CD4-positive, alpha-beta memory T cell (primary cell): Measurements from ENCODE around the gene PIGX. TPM values are rescaled to one million over a fixed set of nuclear protein-coding genes. Genes with fewer than 3 reads are reported as not detected.

Experiments
- CTCF ChIA-PET: fragments of 350-600 bp; sonication (Branson Sonifier 250); formaldehyde crosslinking; loops from one replicate; lab custom pipeline; 2021; ENCODE audit warnings: inconsistent platforms; ENCODE audit not compliant: partially characterized antibody; lab: Charles Lee
- POLR2A ChIA-PET: fragments of 350-600 bp; sonication (Branson Sonifier 250); formaldehyde crosslinking; loops from one replicate; lab custom pipeline; 2021; ENCODE audit not compliant: partially characterized antibody; lab: Charles Lee
- DNase-seq, 5 donors: peaks; one replicate each; pipeline versions ENCODE4 v3.0.0 to v3.0.0-alpha.2; 2020 to 2022; ENCODE audit warnings: mixed read lengths in 1 of 5
- H3K27ac ChIP-seq: one replicate; pipeline ENCODE4 v1.7.0; 2013; ENCODE audit warnings: low read depth, low read length
- H3K27me3 ChIP-seq: 2 replicates; pipeline ENCODE4 v1.7.0; 2013; ENCODE audit warnings: mild to moderate bottlenecking, low read length, moderate library complexity; ENCODE audit not compliant: insufficient read depth
- H3K36me3 ChIP-seq: 2 replicates; pipeline ENCODE4 v1.7.0; 2013; ENCODE audit warnings: mild to moderate bottlenecking, low read length, moderate library complexity; ENCODE audit not compliant: insufficient read depth
- H3K4me1 ChIP-seq: 2 replicates; pipeline ENCODE4 v1.7.0; 2013; ENCODE audit warnings: mild to moderate bottlenecking, low read length, moderate library complexity; ENCODE audit not compliant: insufficient read depth
- H3K4me3 ChIP-seq, 2 donors: one replicate each; pipeline ENCODE4 v1.7.0; 2013; ENCODE audit warnings: low read length in 2 of 2, mild to moderate bottlenecking in 1 of 2
- H3K9me3 ChIP-seq, 2 donors: one replicate each; pipeline ENCODE4 v1.7.0; 2013; ENCODE audit warnings: low read length in 2 of 2, control low read depth in 1 of 2; ENCODE audit not compliant: control insufficient read depth in 1 of 2
- H3K27ac Mint-ChIP-seq, 7 donors: one replicate each; pipeline ENCODE4 v1.8.0; 2020 to 2021; ENCODE audit warnings: mixed read lengths in 7 of 7, mild to moderate bottlenecking in 6 of 7, inconsistent platforms in 3 of 7, moderate library complexity in 3 of 7
- H3K27me3 Mint-ChIP-seq, 2 donors: one replicate each; pipeline ENCODE4 v1.8.0; 2020 to 2021; ENCODE audit warnings: mixed read lengths in 2 of 2
- H3K36me3 Mint-ChIP-seq, 2 donors: one replicate each; pipeline ENCODE4 v1.8.0; 2020 to 2021; ENCODE audit warnings: mixed read lengths in 2 of 2, inconsistent platforms in 1 of 2, mild to moderate bottlenecking in 1 of 2
- H3K4me1 Mint-ChIP-seq, 4 donors: one replicate each; pipeline ENCODE4 v1.8.0; 2020 to 2021; ENCODE audit warnings: mixed read lengths in 4 of 4, mild to moderate bottlenecking in 1 of 4
- H3K4me3 Mint-ChIP-seq, 8 donors: one replicate each; pipeline ENCODE4 v1.8.0; 2020 to 2021; ENCODE audit warnings: mixed read lengths in 8 of 8, mild to moderate bottlenecking in 7 of 8, moderate library complexity in 6 of 8, inconsistent platforms in 3 of 8
- H3K9me3 Mint-ChIP-seq, 8 donors: one replicate each; pipeline ENCODE4 v1.8.0; 2020 to 2021; ENCODE audit warnings: mixed read lengths in 8 of 8, mild to moderate bottlenecking in 5 of 8, inconsistent platforms in 3 of 8, moderate library complexity in 1 of 8
- intact Hi-C: fragments of 100-400 bp; cut with micrococcal nuclease; formaldehyde crosslinking; loops from one replicate; pipeline ENCODE4 v1.15.1; 2023
- polyA plus RNA-seq, 2 donors: library from polyadenylated mRNA; unstranded; fragments of 300-500 nt; fragmentation: Illumina TruSeq; gene quantifications; one replicate each; pipeline ENCODE4 v1.2.3, GENCODE V29; 2021
- total RNA-seq, 2 experiments: library from RNA; stranded (reverse); gene quantifications; one replicate each; pipeline ENCODE4 v1.2.3, GENCODE V29; 2021

PIGX gene
- total and polyA plus RNA-seq, 4 experiments from 2014 or later, result 19.1 to 37.4 (median 28.9) TPM

DNA sequence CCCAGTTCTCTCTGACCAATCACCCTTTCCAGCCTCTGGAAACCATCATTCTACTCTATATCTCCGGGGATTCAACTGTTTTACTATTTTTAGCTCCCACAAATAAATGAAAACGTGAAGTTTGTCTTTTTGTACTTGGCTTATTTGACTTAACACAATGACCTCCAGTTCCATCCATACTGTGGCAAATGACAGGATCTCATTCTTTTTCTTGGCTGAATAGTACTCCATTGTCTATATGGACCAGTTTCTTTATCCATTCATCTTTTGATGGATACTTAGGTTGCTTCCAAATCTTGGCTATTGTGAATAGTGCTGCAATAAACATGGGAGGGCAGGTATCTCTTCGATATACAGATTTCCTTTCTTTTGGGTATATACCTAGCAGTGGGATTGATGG lies 38.5 kb upstream of the PIGX start:
- H3K4me3 Mint-ChIP-seq, result no peak overlapping the region
- H3K4me1 Mint-ChIP-seq, result peaks cover 23 to 48% (median 35%) of the 10 kb centered on the region in 4 donors
- Histone ChIP-seq H3K9me3 (no peaks in the 10 kb centered on the region), H3K27me3 (no peaks in the 10 kb centered on the region), H3K36me3 (no peaks in the 10 kb centered on the region), H3K4me3 (no peak overlapping the region), H3K27ac (no peak overlapping the region), H3K4me1 (peaks cover 41% of the 10 kb centered on the region)
- ChIA-PET POLR2A (no interaction called here), CTCF (no interaction called here)
- no peaks in the 10 kb centered on the region for H3K9me3 Mint-ChIP-seq
- no peak for DNase-seq
- peaks cover 0 to 3% of the 10 kb centered on the region in 2 donors for H3K36me3 Mint-ChIP-seq
- intact Hi-C loops, result loop anchor here (5.0 kb wide), 1 partner anchor 41 kb away; no protein-coding TSS in a partner anchor
- H3K27me3 Mint-ChIP-seq, result no peaks in the 10 kb centered on the region
- peak overlapping the region in 4 of 7 donors; percentile 22 to 71 (median 36) for H3K27ac Mint-ChIP-seq

DNA sequence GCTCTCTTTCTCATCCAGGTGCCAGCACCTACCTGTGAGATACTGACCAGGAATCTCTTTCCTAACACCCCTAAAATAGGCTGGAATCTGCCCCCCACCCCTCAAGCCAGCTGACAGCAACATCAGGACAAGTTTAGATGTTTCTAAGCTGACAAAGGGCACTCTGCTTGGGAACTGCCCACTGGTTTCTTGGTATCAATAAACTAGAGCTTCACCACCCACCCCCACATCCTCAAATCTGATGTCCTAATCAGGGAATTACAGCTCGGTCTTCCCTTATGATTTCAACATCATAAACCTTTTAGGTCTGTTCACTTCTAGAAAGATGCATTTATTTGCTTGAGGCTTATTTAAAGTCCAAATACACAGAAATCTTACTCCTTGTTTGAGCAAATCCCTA lies 34.8 kb upstream of the PIGX start:
- Histone ChIP-seq H3K9me3 (no peaks in the 10 kb centered on the region), H3K36me3 (no peaks in the 10 kb centered on the region), H3K4me3 (no peak overlapping the region), H3K4me1 (peaks cover 16% of the 10 kb centered on the region), H3K27me3 (no peaks in the 10 kb centered on the region), H3K27ac (no peak overlapping the region)
- Mint-ChIP-seq H3K4me3 (peak overlapping the region in 1 of 8 donors; percentile 36), H3K27ac (peak overlapping the region in 3 of 7 donors; percentile 29 to 64 (median 59)), H3K36me3 (peaks cover 0 to 3% of the 10 kb centered on the region in 2 donors), H3K4me1 (peaks cover 14 to 25% (median 15%) of the 10 kb centered on the region in 4 donors), H3K9me3 (peaks cover 0 to 2% (median 0%) of the 10 kb centered on the region in 8 donors), H3K27me3 (no peaks in the 10 kb centered on the region)
- POLR2A ChIA-PET, result interaction anchor here (0.8 to 1.9 kb wide), 9 partner anchors 9 to 68 kb away, joined by 3 to 12 read pairs (median 4); no protein-coding TSS in a partner anchor
- no peak for DNase-seq
- CTCF ChIA-PET, result interaction anchor here (1.0 to 3.1 kb wide), 10 partner anchors 8 to 155 kb away, joined by 3 to 32 read pairs (median 4); no protein-coding TSS in a partner anchor
- intact Hi-C loops, result no loop called here

DNA sequence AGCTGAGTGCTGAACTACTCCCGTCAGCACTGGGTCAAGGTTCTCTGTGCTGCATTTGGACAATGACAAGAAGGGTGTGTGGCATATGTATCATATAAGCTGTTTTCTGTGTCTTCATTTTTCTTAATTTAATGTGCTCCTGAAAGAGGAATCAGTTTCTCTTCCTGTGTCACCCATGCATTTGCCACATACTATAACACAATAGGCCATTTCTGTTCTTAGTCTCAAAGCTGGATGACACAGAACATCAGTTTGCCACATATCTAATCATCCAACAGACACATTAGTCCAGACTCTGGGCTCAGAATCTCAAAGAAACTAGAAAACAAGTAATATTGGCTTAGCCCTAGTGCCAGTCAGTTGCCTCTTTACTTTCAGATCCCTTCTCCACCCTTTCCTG lies 34.2 kb upstream of the PIGX start:
- no peaks in the 10 kb centered on the region for H3K27me3 Mint-ChIP-seq
- peak overlapping the region in 1 of 8 donors; percentile 17 for H3K4me3 Mint-ChIP-seq
- H3K9me3 ChIP-seq, result no peaks in the 10 kb centered on the region
- H3K4me1 Mint-ChIP-seq, result peaks cover 14 to 25% (median 16%) of the 10 kb centered on the region in 4 donors
- H3K27ac ChIP-seq, result no peak overlapping the region
- no peaks in the 10 kb centered on the region for H3K36me3 ChIP-seq
- H3K27me3 ChIP-seq, result no peaks in the 10 kb centered on the region
- no peak overlapping the region for H3K4me3 ChIP-seq
- intact Hi-C loops, result no loop called here
- DNase-seq, result no peak
- peaks cover 0 to 3% of the 10 kb centered on the region in 2 donors for H3K36me3 Mint-ChIP-seq
- CTCF ChIA-PET, result interaction anchor here (1.1 to 3.1 kb wide), 7 partner anchors 16 to 156 kb away, joined by 3 to 32 read pairs (median 4); no protein-coding TSS in a partner anchor
- POLR2A ChIA-PET, result interaction anchor here (0.8 to 1.9 kb wide), 5 partner anchors 37 to 68 kb away, joined by 4 to 12 read pairs (median 5); no protein-coding TSS in a partner anchor
- H3K27ac Mint-ChIP-seq, result peak overlapping the region in 2 of 7 donors; percentile 32 to 86
- H3K4me1 ChIP-seq, result peaks cover 15% of the 10 kb centered on the region
- H3K9me3 Mint-ChIP-seq, result peaks cover 0 to 3% (median 0%) of the 10 kb centered on the region in 8 donors

DNA sequence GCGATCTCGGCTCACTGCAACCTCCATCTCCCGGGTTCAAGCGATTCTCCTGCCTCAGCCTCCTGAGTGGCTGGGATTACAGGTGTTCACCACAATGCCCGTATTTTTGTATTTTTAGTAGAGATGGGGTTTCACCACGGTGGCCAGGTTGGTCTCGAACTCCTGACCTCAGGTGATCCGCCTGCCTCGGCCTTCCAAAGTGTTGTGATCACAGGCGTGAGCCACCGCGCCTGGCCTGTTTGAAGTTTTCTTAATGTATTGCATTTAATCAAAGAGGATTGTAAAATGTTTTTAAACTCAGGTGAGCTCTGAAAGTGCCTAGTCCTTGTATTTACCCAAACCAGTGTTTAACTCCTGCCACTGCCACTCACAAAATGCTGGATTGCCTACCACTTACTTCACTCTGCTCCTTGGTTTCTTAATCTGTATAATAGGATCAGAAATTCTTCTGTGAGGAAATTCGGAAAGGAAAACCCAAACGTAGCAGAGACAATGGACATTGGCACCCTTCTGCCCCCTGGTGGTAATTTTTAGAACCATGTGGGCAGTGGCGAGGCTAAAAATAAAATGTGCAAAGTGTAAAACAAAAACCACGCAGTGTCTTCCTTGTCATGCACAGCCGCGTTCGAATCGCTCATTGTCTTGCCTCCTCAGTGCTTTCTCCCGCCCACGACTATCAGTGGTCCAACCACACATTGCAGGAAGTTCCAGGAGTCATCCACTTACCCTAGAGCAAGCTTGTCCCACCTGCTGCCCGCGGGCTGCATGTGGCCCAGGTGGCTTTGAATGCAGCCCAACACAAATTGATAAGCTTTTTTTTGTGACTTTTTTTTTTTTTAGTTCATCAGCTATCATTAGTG lies 27.4 kb upstream of the PIGX start:
- CTCF ChIA-PET, result interaction anchor here (0.6 to 6.1 kb wide), 39 partner anchors 8 to 181 kb away, joined by 3 to 360 read pairs (median 4); partner anchors contain the start of genes FBXO45, NRROS, RNF168 and WDR53
- POLR2A ChIA-PET, result interaction anchor here (0.6 to 2.7 kb wide), 12 partner anchors 9 to 156 kb away, joined by 3 to 39 read pairs (median 4); partner anchors contain the start of gene NRROS
- Histone ChIP-seq H3K36me3 (no peaks in the 10 kb centered on the region), H3K27ac (no peak overlapping the region), H3K27me3 (no peaks in the 10 kb centered on the region), H3K9me3 (no peaks in the 10 kb centered on the region), H3K4me3 (peak overlapping the region in 1 of 2 donors; percentile 40), H3K4me1 (peaks cover 11% of the 10 kb centered on the region)
- intact Hi-C loops, result loop anchor here (1.0 to 2.0 kb wide), 5 partner anchors 52 to 156 kb away; partner anchors contain the start of genes FBXO45 and WDR53
- Mint-ChIP-seq H3K4me3 (peak overlapping the region; percentile 39 to 80 (median 70)), H3K27ac (peak overlapping the region in 5 of 7 donors; percentile 19 to 81 (median 64)), H3K36me3 (no peaks in the 10 kb centered on the region), H3K27me3 (no peaks in the 10 kb centered on the region), H3K9me3 (peaks cover 0 to 6% (median 1%) of the 10 kb centered on the region in 8 donors), H3K4me1 (peaks cover 10 to 16% (median 14%) of the 10 kb centered on the region in 4 donors)
- peak; percentile 61 to 75 (median 65) for DNase-seq

DNA sequence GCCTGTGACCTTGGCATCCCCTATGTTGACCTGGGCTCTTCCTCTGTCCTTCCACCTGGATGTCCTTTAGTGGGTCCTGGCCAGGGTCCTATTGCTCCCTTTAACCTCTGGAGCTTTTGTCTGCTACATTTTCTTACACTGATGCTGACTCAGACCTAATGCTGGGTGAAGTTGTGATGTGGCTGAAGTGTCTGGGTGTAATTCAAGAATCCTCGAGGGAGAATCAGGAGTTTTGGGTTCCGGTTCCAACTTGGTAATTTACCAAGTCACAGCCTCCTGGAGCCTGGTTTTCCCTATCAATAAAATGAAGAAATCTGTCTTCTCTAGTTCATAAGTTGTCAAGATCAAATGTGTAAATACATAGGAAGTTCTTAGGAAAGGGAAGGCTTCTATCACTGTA lies 25.7 kb upstream of the PIGX start:
- H3K4me3 Mint-ChIP-seq, result no peak overlapping the region
- Histone ChIP-seq H3K27me3 (no peaks in the 10 kb centered on the region), H3K36me3 (no peaks in the 10 kb centered on the region), H3K27ac (no peak overlapping the region), H3K4me1 (peaks cover 11% of the 10 kb centered on the region), H3K9me3 (no peaks in the 10 kb centered on the region), H3K4me3 (no peak overlapping the region)
- ChIA-PET POLR2A (interaction anchor here (2.1 to 2.7 kb wide), 2 partner anchors 55 to 77 kb away, joined by 8 to 25 read pairs; no protein-coding TSS in a partner anchor), CTCF (interaction anchor here (0.7 to 6.1 kb wide), 9 partner anchors 10 to 158 kb away, joined by 3 to 360 read pairs (median 8); no protein-coding TSS in a partner anchor)
- H3K9me3 Mint-ChIP-seq, result peaks cover 0 to 6% (median 1%) of the 10 kb centered on the region in 8 donors
- intact Hi-C loops, result no loop called here
- no peaks in the 10 kb centered on the region for H3K27me3 Mint-ChIP-seq
- H3K36me3 Mint-ChIP-seq, result no peaks in the 10 kb centered on the region
- H3K4me1 Mint-ChIP-seq, result peaks cover 10 to 16% (median 13%) of the 10 kb centered on the region in 4 donors
- peak overlapping the region in 4 of 7 donors; percentile 25 to 68 (median 46) for H3K27ac Mint-ChIP-seq
- no peak for DNase-seq

DNA sequence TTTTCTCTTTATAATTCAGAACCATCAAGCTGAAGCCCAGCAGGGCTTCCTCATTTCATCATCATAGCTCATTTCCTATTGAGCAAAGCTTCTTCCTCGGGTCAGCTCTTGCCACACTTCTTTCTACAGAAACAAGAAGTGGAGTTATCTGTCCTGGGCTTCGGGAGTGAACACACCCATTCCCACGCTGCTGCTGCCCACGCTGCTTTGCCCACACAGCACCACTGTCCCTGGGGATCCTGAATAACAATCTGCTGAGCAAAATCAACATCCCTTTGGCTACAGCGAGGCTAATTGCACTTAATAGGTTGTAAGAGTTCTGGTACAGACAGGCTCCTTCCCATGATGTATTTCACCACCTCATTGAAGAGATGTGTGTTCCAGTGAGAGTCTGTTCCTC lies 23.8 kb upstream of the PIGX start:
- H3K27me3 ChIP-seq, result no peaks in the 10 kb centered on the region
- Mint-ChIP-seq H3K4me3 (no peak overlapping the region), H3K4me1 (peaks cover 8 to 16% (median 13%) of the 10 kb centered on the region in 4 donors), H3K36me3 (no peaks in the 10 kb centered on the region), H3K27me3 (no peaks in the 10 kb centered on the region), H3K27ac (no peak overlapping the region), H3K9me3 (no peaks in the 10 kb centered on the region)
- no peak for DNase-seq
- no peak overlapping the region for H3K27ac ChIP-seq
- no peak overlapping the region for H3K4me3 ChIP-seq
- CTCF ChIA-PET, result interaction anchor here (0.7 to 6.1 kb wide), 4 partner anchors 11 to 80 kb away, joined by 3 to 360 read pairs (median 4); no protein-coding TSS in a partner anchor
- H3K9me3 ChIP-seq, result no peaks in the 10 kb centered on the region
- intact Hi-C loops, result no loop called here
- POLR2A ChIA-PET, result interaction anchor here (0.5 to 2.1 kb wide), 3 partner anchors 79 to 122 kb away, joined by 4 to 8 read pairs (median 4); partner anchors contain the start of genes FBXO45 and WDR53
- H3K36me3 ChIP-seq, result no peaks in the 10 kb centered on the region
- H3K4me1 ChIP-seq, result peaks cover 11% of the 10 kb centered on the region
